HEK293T (cell line): Measurements from ENCODE around the gene PDE6A.

ENCODE experiments used
- ARNT ChIP-seq: fragments of 450-650 bp; IDR thresholded peaks from 2 replicates; pipeline ENCODE4 v1.6.1; 2017; ENCODE audit warnings: mild to moderate bottlenecking
- BHLHE40 ChIP-seq: fragments of 450-650 bp; IDR thresholded peaks from 2 replicates; pipeline ENCODE4 v1.6.1; 2016; ENCODE audit warnings: mild to moderate bottlenecking, moderate library complexity, borderline replicate concordance
- ELF4 ChIP-seq: fragments of 450-650 bp; IDR thresholded peaks from 2 replicates; pipeline ENCODE4 v1.6.1; 2017; ENCODE audit warnings: antibody characterized with exemption
- FOXK2 ChIP-seq: fragments of 450-650 bp; IDR thresholded peaks from 2 replicates; pipeline ENCODE4 v1.6.1; 2016; ENCODE audit warnings: mild to moderate bottlenecking
- FOXM1 ChIP-seq: fragments of 450-650 bp; IDR thresholded peaks from 2 replicates; pipeline ENCODE4 v1.6.1; 2017; ENCODE audit warnings: mild to moderate bottlenecking, borderline replicate concordance
- HDGF ChIP-seq: fragments of 450-650 bp; IDR thresholded peaks from 2 replicates; pipeline ENCODE4 v1.6.1; 2017; ENCODE audit warnings: antibody characterized with exemption, borderline replicate concordance
- L3MBTL2 ChIP-seq: fragments of 450-650 bp; conservative IDR thresholded peaks from 2 replicates; pipeline ENCODE4 v1.6.1; 2016; ENCODE audit warnings: mild to moderate bottlenecking
- LEF1 ChIP-seq: fragments of 450-650 bp; IDR thresholded peaks from 2 replicates; pipeline ENCODE4 v1.6.1; 2017; ENCODE audit warnings: mild to moderate bottlenecking, borderline replicate concordance
- NFRKB ChIP-seq: fragments of 450-650 bp; IDR thresholded peaks from 2 replicates; pipeline ENCODE4 v1.6.1; 2016; ENCODE audit warnings: mild to moderate bottlenecking, moderate library complexity
- PKNOX1 ChIP-seq: fragments of 450-650 bp; IDR thresholded peaks from 2 replicates; pipeline ENCODE4 v1.6.1; 2016
- SP1 ChIP-seq: fragments of 450-650 bp; IDR thresholded peaks from 2 replicates; pipeline ENCODE4 v1.6.1; 2017
- SUZ12 ChIP-seq: fragments of 450-650 bp; IDR thresholded peaks from 2 replicates; pipeline ENCODE4 v1.6.1; 2016; ENCODE audit warnings: mild to moderate bottlenecking
- TARDBP ChIP-seq: fragments of 450-650 bp; IDR thresholded peaks from 2 replicates; pipeline ENCODE4 v1.6.1; 2016
- ZNF384 ChIP-seq: fragments of 450-650 bp; IDR thresholded peaks from 2 replicates; pipeline ENCODE4 v1.6.1; 2016

- TF ChIP-seq FOXK2 (no peak), ARNT (no peak), SP1 (no peak), PKNOX1 (no peak), ZNF384 (no peak), TARDBP (no peak), NFRKB (no peak), LEF1 (no peak), ELF4 (no peak), L3MBTL2 (no peak), SUZ12 (no peak), BHLHE40 (no peak), HDGF (no peak), FOXM1 (no peak)
Measured at GRCh38 chr5:149895416-149896345, 48.9 kb downstream of the PDE6A start.
